HG03520 (cell line): Measurements from ENCODE around the gene DNAJC6.
"Not testable (repeated sequence)": the region's sequence is repeated elsewhere in the genome, so short reads cannot be mapped to it uniquely, and the experiment has no call there.

Source experiments
- ATAC-seq: cut with Tn5 transposase; IDR thresholded peaks from one replicate; pipeline ENCODE4 v1.9.1; 2021; ENCODE audit warnings: mild to moderate bottlenecking, moderate library complexity; ENCODE audit not compliant: unreplicated experiment

Gene DNAJC6

DNA sequence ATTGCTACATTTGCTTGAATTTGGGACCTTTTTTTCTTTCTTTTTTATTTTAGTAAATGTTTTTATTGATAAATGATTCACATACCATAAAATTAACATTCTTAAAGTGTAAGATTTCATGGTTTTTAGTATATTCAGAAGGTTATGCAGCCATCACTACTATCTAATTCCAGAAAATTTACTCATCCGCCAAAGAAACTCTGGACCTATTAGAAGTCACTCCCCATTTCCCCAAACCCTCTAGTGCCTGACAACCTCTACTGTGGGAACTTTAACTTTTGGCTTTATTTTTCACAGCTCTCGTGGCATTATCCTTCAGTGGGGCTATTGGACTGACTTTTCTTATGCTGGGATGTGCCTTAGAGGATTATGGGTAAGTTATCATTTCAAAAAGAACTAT is 115.7 kb downstream of the DNAJC6 start:
- ATAC-seq: no peak

DNA sequence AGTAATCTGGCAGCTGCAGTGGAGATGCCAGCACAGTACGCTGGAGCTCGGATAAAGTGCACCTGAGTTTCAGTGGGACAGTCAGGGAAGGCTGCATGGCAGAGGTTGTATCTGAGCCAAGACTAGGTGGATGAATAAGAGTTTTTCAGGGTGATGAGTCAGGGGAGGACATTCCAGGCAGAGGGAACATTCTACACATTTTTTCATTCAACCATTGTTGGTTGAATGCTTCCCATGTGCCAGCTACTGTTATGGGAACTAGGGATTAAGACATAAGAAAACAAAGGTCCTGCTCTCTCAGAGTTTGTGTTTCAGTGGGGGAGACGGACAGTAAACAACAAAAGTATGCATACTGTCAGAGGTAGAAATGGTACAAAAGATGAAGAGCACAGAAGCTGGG is 116.4 kb downstream of the DNAJC6 start:
- ATAC-seq: no peak

DNA sequence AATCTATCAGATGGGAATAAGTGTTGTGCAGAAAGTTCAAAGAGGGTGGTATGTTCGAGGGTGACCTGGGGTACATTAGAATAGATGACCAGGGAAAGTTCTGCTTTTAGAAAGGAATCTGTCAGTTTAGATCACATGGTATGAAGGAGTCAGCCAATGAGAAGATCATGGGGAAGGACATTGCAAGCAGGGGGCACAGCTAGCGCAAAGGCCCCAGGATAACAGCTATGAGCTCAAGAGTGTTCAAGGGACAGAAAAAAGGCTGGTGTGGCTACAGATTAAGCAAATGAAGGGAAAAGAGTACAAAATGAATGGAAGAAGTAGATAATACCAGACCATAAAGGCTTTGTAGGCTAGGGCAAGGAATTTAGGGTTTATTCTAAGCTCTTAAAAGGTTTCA is 119.7 kb downstream of the DNAJC6 start:
- no peak for ATAC-seq

DNA sequence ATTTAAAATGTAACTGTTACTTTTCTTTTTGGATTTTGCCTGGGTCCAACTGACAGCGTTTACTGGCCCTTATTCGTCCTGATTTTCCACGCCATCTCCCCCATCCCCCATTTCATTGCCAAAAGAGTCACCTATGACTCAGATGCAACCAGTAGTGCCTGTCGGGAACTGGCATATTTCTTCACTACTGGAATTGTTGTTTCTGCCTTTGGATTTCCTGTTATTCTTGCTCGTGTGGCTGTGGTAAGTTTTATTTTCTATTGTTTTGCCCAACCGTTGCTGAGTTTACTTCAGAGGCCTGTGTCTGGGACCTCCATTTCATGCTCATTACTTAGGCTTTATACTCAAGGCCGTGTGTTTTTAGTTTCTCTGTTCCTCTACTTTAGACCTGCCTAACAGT is 120.5 kb downstream of the DNAJC6 start:
- no peak for ATAC-seq

DNA sequence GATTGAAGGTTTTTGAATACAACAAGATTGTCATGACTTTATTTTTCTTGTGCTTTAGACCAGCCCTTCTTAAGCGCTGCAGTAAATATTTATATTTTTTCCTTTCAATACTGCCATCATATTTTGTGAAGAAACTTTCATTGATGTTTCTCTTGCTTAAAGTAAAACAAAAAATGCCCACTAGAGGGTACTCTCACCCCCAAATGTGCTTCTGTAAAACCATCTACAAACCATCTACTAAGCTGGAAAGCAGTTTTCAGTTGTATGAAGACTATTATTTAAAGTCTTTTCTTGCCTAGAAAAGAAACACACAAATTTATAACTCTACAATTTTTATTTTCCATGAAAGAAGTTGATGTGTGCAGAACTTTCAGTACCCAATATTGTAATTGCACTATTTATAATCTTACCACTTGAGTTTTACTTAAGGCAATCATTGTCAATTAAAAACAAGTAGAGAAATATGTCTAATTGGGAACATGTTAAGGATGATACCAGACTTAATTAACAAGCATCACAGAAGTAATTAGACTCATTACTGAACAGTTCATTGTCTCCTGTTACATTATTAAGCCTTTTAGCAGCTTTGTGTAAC is 121.9 kb downstream of the DNAJC6 start:
- no peak for ATAC-seq

DNA sequence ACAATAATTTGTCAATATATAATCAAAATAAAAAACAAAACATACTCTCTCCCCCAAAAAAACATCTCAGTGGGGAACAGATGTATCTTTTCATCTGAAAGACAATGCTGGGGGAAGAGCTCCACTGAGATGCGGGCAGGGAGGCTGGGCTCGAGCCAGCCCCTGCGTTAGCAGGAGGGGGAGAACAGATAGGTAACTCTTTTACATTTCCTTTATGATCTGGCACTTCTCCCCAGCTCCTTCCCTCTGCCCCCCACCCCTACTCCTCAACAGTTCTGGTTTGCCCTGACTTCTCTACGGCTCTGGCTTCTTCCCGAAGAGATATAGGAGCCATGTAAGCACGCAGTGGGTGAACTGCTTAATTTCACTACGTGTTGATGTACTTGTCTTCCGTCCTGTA is 123.6 kb downstream of the DNAJC6 start:
- no peak for ATAC-seq

DNA sequence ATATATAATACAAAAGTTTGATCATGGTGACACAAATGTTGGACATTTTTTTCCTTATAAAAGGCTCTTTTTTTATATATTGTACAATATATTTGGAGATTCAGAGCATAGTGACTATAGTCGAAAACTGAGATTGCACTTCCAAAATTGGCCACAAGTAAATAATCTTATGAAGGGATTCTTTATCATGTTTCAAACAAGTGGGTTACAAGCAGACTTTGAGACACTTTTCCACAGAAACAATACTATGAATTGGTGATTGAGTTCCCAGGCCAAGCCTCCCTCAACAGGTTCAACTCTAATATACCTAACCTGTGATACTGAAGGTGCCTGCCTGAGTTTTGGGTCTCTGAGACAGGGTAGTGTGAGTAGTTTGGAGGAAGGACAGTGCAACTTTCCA is 124.9 kb downstream of the DNAJC6 start:
- ATAC-seq: no peak

DNA sequence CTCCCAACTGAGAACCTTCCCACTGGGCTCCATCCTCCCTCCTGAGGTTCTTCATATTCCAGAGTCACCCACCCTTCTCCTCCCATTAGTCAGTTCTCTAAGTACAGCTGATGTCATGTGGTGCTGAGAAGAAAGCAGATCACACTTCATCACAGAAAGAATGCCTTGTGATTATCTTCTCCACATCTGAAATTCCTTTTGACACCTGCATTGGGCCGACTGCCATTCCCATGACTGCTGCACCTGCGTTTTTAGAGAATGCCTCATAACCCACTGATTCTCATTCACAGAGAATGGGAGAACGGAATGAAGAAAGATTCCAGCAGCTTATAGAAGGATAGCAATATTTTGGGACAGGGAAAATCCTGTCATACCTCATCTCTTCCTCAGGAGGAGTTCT is 125.4 kb downstream of the DNAJC6 start:
- no peak for ATAC-seq

- no peak for ATAC-seq
These were observed 126.6 kb downstream of the DNAJC6 start for GRCh38 chr1:65435987-65436386.

GRCh38 chr1:65437616-65438015 is 128.3 kb downstream of the DNAJC6 start:
- ATAC-seq: no peak

- no peak for ATAC-seq
These were observed 131.1 kb downstream of the DNAJC6 start for GRCh38 chr1:65440322-65440900.

DNA sequence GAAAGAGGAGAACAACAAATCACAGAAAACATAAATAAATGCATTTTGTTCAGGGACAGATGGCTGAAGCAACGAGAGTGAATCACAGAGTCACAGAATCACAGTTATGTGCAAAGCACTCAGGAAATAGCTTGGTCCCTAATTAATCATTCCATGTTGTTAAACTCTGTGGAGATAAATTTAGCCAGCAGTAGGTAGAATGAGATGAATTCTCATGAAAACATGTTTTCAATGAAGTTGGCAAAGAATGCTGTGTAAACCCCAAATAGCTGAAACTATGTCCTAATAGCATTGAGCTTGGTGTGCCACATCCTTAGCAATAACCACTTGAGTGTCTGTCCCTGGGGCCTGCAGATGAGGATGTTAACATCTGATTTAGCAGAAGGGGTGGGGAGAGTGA is 131.6 kb downstream of the DNAJC6 start:
- no peak for ATAC-seq

GRCh38 chr1:65441464-65441863 is 132.1 kb downstream of the DNAJC6 start:
- no peak for ATAC-seq

- no peak for ATAC-seq
These were observed 133.1 kb downstream of the DNAJC6 start for GRCh38 chr1:65442442-65442841.

GRCh38 chr1:65443647-65444046 is 134.3 kb downstream of the DNAJC6 start:
- ATAC-seq: no peak

- ATAC-seq: no peak
These were observed 134.8 kb downstream of the DNAJC6 start for GRCh38 chr1:65444128-65444640.

DNA sequence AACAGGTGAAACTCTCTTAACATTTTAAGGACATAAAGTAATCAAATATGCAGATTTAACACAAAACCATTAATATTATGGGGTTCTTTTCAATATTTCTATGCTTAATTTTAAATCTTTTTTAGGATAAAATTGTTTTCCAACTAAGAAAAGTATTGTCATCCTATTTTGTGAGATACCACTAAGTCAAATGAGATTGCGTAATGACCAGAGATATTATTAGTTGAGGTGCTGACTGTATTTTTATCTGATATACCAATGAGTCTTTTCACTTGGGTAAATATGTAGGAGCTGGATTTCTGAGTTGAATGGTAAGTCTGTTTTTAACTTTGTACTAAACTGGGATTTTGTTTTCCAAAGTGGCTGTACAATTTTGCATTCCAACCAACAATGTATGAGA is 136.5 kb downstream of the DNAJC6 start:
- ATAC-seq: no peak

DNA sequence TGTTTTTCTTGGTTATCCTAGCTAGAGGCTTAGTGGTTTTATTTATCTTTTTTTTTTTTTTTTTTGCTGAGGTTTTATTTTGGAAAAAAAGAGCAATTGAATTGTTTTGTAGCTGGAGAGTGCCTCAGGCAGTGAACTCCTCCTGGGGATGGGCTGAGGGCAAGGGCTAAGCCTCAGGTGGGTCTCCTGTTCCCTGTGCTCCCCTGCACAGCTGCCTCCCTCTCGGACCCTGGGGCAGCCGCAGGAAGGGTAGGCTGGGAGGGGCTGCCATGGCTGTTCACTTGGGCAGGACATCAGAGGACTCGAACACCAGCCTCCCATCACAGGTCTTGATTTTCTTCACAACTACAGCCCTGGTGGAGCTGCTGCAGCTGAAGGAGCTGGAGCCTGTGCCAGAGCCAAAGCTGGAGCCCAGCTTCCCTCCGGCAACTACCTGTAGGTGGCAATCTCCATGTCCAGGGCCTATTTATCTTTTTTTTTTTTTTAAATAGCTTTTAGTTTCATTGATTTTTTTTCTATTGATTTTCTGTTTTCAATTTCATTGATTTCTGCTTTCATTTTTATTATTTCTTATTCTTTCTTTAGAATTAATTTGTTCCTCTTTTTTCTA is 140.0 kb downstream of the DNAJC6 start:
- no peak for ATAC-seq

DNA sequence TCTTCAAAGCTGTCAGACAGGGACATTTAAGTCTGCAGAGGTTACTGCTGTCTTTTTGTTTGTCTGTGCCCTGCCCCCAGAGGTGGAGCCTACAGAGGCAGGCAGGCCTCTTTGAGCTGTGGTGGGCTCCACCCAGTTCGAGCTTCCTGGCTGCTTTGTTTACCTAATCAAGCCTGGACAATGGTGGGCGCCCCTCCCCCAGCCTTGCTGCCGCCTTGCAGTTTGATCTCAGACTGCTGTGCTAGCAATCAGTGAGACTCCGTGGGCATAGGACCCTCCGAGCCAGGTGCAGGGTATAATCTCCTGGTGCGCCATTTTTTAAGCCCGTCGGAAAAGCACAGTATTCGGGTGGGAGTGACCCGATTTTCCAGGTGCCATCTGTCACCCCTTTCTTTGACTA is 146.3 kb downstream of the DNAJC6 start:
- not testable (repeated sequence) for ATAC-seq

DNA sequence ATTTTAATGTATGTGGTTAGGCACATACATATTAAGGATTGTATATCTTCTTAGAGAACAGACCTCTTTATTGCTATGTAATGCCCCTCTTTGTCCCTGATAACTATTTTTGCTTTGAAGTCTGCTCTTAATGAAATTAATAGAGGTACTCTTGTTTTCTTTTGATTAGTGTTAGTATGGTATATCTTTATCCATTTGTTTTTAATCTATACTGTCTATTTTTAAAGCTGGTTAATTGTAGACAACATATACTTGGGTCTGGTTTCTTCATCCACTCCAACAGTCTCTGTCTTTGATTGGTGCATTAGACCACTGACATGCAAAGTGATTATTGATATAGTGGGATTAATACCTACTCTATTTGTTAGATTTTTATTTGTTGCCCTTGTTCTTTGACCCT is 147.1 kb downstream of the DNAJC6 start:
- no peak for ATAC-seq

GRCh38 chr1:65457868-65458267 is 148.5 kb downstream of the DNAJC6 start:
- no peak for ATAC-seq

DNA sequence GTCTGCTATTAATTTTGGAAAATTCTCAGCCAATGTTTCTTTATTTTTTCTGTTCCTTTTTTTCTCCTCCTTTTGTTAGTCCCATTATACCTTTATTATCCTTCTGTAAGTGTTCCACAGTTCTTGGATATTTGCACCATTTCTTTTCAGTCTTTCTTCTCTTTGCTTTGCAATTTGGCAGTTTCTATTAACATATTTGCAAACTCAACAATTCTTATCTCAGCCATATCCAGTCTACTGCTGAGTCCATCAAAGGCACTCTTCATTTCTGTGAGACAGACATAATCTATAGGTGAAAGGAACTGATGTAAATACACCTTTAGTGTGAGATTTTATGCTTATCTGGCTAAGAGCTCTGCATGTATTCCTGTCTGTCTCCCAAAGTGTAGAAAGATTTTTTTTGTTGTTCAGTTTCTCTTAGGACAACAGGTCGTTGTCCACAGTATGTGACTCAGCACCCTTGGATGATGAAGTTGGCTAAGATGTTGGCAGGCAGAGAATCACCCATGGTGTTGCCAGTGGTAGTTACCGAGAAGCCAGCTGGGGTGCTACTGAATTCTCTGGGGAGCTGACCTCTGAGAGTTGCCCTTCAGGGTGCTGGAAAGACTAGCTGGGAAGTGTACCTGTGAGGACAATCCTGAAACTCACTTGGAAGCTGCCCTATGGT is 149.5 kb downstream of the DNAJC6 start:
- no peak for ATAC-seq
